Adrenal gland (tissue), 12 donors: ENCODE data around the gene LRP10. TPM values are rescaled to one million over a fixed set of nuclear protein-coding genes. Genes with fewer than 3 reads are reported as not detected.

Experiments
- DNase-seq, 7 donors: peaks; one replicate each; pipeline ENCODE4 v3.0.0-alpha.2; 2019 to 2020
- H3K27ac ChIP-seq, 5 donors: fragments of 200-600 bp; sonication (generic) in 4 of 5; 1 replicate in 3 of 5; 2 replicates in 2 of 5; pipeline versions ENCODE4 v1.5.1 to v1.8.0; 2016 to 2020; ENCODE audit warnings: mild to moderate bottlenecking in 1 of 5
- H3K27me3 ChIP-seq: fragments of 200-600 bp; 2 replicates; pipeline ENCODE4 v1.8.0; 2021
- H3K36me3 ChIP-seq, 2 donors: fragments of 200-600 bp; replicated peaks in 1 of 2; 1 replicate in 1 of 2; 2 replicates in 1 of 2; pipeline versions ENCODE4 v1.5.1 to v1.8.0; 2018 to 2022
- H3K4me1 ChIP-seq, 2 donors: fragments of 200-600 bp; replicated peaks in 1 of 2; 1 replicate in 1 of 2; 2 replicates in 1 of 2; pipeline versions ENCODE4 v1.5.1 to v1.8.0; 2018 to 2021
- H3K4me3 ChIP-seq, 4 donors: fragments of 200-600 bp; sonication (generic) in 3 of 4; one replicate each; pipeline ENCODE4 v1.5.1; 2016 to 2018
- H3K9me3 ChIP-seq, 3 donors: fragments of 200-600 bp; sonication (generic) in 1 of 3; replicated peaks in 1 of 3; 1 replicate in 2 of 3; 2 replicates in 1 of 3; pipeline versions ENCODE4 v1.5.1 to v1.8.0; 2016 to 2021
- CTCF ChIP-seq, 6 experiments: fragments of 450-650 bp in 4 of 6; fragments of 200-600 bp in 2 of 6; sonication (generic) in 1 of 6; IDR thresholded peaks; 1 replicate in 5 of 6; 2 replicates in 1 of 6; pipeline versions ENCODE4 v1.5.1 to v1.8.0; 2016 to 2021; ENCODE audit warnings: antibody characterized with exemption in 6 of 6, mild to moderate bottlenecking in 2 of 6, moderate library complexity in 1 of 6
- POLR2A ChIP-seq, 2 donors: fragments of 450-650 bp; IDR thresholded peaks; one replicate each; pipeline ENCODE4 v1.6.1; 2017; ENCODE audit warnings: antibody characterized with exemption in 2 of 2, mild to moderate bottlenecking in 2 of 2, moderate library complexity in 1 of 2
- WGBS, 4 donors: extraction: QIAGEN DNeasy Blood & Tissue Kit in 2 of 4; methylation state at CpG; one replicate each; pipeline versions ENCODE4 v1.1.5 to v1.1.7; 2013 to 2017; 5-methylcytosine and 5-hydroxymethylcytosine counted together
- intact Hi-C, 2 donors: fragments of 100-400 bp; cut with DNase I; formaldehyde crosslinking; loops; one replicate each; pipeline versions ENCODE4 v1.14.1 to v1.15.0; 2022 to 2023
- polyA plus RNA-seq, 3 donors: library from polyadenylated mRNA; stranded (reverse); fragments of 200-250 nt in 2 of 3; fragments of 350-450 nt in 1 of 3; fragmentation: Illumina TruSeq in 1 of 3; extraction: RNeasy Lipid Tissue Mini Kit (QIAGEN cat#74804) in 1 of 3; gene quantifications; one replicate each; pipeline ENCODE4 v1.2.3, GENCODE V29; 2013 to 2014
- total RNA-seq, 9 donors: library from RNA; depleted of rRNA in 4 of 9; stranded (reverse); fragments of >200 nt in 4 of 9; fragments of 120-200 nt in 1 of 9; fragmentation: NEBNext Ultra II Directional in 1 of 9; extraction: Animal tissue kit (Norgen Biotek cat#: 25700) in 1 of 9; gene quantifications; one replicate each; pipeline versions ENCODE4 v1.1.0 to v1.2.4, GENCODE V29; 2013 to 2023
- donor health status: healthy with polysubstance abuse.
- donor health status: Bipolar disorder and iron deficiency.
- donor health status: DM: yes; HTN: yes; CAD: no.
- donor health status: DM: no; HTN: no; CAD: no.
- donor health status: DM: no; HTN: no; CAD: no.
- donor health status: DM: yes; HTN: yes; CAD: no.

The LRP10 gene
- total and polyA plus RNA-seq, 12 donors: 13.1 to 207 (median 83.2) TPM

- H3K36me3 ChIP-seq: peaks cover 0 to 17% of the 10 kb centered on the region in 2 donors
- DNase-seq: peak in 6 of 7 donors; percentile 55 to 81 (median 72)
- TF ChIP-seq POLR2A (IDR thresholded peaks at IDR 0.05) (no peak), CTCF (IDR thresholded peaks at IDR 0.05) (no peak)
- H3K27ac ChIP-seq: peak overlapping the region in 3 of 5 donors; percentile 37 to 69 (median 57)
- WGBS, 4 donors: 57 to 71% (median 63%) methylated on average over 8 of the region's 8 CpGs
- intact Hi-C loops: no loop called here
- H3K9me3 ChIP-seq: no peaks in the 10 kb centered on the region
- no peaks in the 10 kb centered on the region for H3K27me3 ChIP-seq
- H3K4me1 ChIP-seq: peaks cover 15 to 37% of the 10 kb centered on the region in 2 donors
- no peak overlapping the region for H3K4me3 ChIP-seq
These were observed 44.5 kb downstream of the LRP10 start for GRCh38 chr14:22915886-22916521.

GRCh38 chr14:22918804-22919600, 47.5 kb downstream of the LRP10 start, which contains the start of gene RBM23:
Gene RBM23, minus strand, starts transcription at chr14:22919149.
- peak; percentile 80 to 88 for TF ChIP-seq POLR2A (IDR thresholded peaks at IDR 0.05)
- no peak for TF ChIP-seq CTCF (IDR thresholded peaks at IDR 0.05)
- peak; percentile 100 for DNase-seq
- peak within 1 kb of the TSS; percentile 2 to 69 (median 56) for H3K4me3 ChIP-seq
- H3K36me3 ChIP-seq: peaks cover 0 to 35% of the 10 kb centered on the region in 2 donors
- intact Hi-C loops: no loop called here
- H3K4me1 ChIP-seq: peaks cover 15 to 37% of the 10 kb centered on the region in 2 donors
- H3K27ac ChIP-seq: peak within 1 kb of the TSS; percentile 52 to 99 (median 94)
- H3K27me3 ChIP-seq: no peaks in the 10 kb centered on the region
- H3K9me3 ChIP-seq: no peaks in the 10 kb centered on the region
- 0% methylated on average over 23 to 46 of the region's 46 CpGs for WGBS, 4 donors

- intact Hi-C loops: no loop called here
- 7 to 18% (median 10%) methylated on average over 4 to 10 of the region's 10 CpGs for WGBS, 4 donors
- Histone ChIP-seq H3K27me3 (no peaks in the 10 kb centered on the region), H3K36me3 (peaks cover 0 to 41% of the 10 kb centered on the region in 2 donors), H3K27ac (peak overlapping the region; percentile 37 to 99 (median 73)), H3K4me3 (peak overlapping the region in 1 of 4 donors; percentile 69), H3K4me1 (peaks cover 15 to 37% of the 10 kb centered on the region in 2 donors), H3K9me3 (no peaks in the 10 kb centered on the region)
- TF ChIP-seq POLR2A (IDR thresholded peaks at IDR 0.05) (peak in 1 of 2 donors; percentile 15), CTCF (IDR thresholded peaks at IDR 0.05) (no peak)
- no peak for DNase-seq
These were observed 48.0 kb downstream of the LRP10 start for GRCh38 chr14:22919601-22919921.

- no peak for DNase-seq
- H3K4me1 ChIP-seq: peaks cover 15 to 29% of the 10 kb centered on the region in 2 donors
- 89 to 95% (median 91%) methylated on average over 6 of the region's 6 CpGs for WGBS, 4 donors
- H3K27me3 ChIP-seq: no peaks in the 10 kb centered on the region
- peaks cover 0 to 52% of the 10 kb centered on the region in 2 donors for H3K36me3 ChIP-seq
- H3K4me3 ChIP-seq: no peak overlapping the region
- no peak overlapping the region for H3K27ac ChIP-seq
- no peaks in the 10 kb centered on the region for H3K9me3 ChIP-seq
- TF ChIP-seq POLR2A (IDR thresholded peaks at IDR 0.05): no peak
- no peak for TF ChIP-seq CTCF (IDR thresholded peaks at IDR 0.05)
- intact Hi-C loops: no loop called here
These were observed 49.2 kb downstream of the LRP10 start for GRCh38 chr14:22920697-22921096.
